A549 (cell line): Measurements from ENCODE around the gene KCNC2. TPM values are rescaled to one million over a fixed set of nuclear protein-coding genes. Genes with fewer than 3 reads are reported as not detected.

ENCODE experiments used
- ATAC-seq, 2 experiments: fragments of 200-7000 bp in 1 of 2; fragments of >200 bp in 1 of 2; cut with Nextera tagmentation in 1 of 2; cut with Tn5 transposase in 1 of 2; 3 replicates each; pipeline versions ENCODE4 v1.8.0 to v1.9.1; 2018 to 2020; ENCODE audit warnings: mild to moderate bottlenecking in 1 of 2, moderate library complexity in 1 of 2
- CTCF ChIA-PET: fragments of 300-600 bp; sonication (Branson Sonifier 250); formaldehyde crosslinking; extraction: SDS; loops from one replicate; lab custom pipeline; 2021; ENCODE audit warnings: antibody characterized with exemption, inconsistent platforms; lab: Yijun Ruan, JAX
- POLR2A ChIA-PET: fragments of 350-600 bp; formaldehyde crosslinking; extraction: SDS; loops from one replicate; lab custom pipeline; 2021; ENCODE audit warnings: antibody characterized with exemption, inconsistent platforms; lab: Yijun Ruan, JAX
- DNase-seq, 2 experiments: peaks; one replicate each; pipeline versions ENCODE4 v3.0.0 to v3.0.0-alpha.2; 2011 to 2016; ENCODE audit warnings: low read depth in 1 of 2, low spot score in 1 of 2
- FAIRE-seq: peaks from 2 replicates; lab custom pipeline; 2011; peaks lifted over from hg19 to GRCh38; lab: Jason Lieb, UNC
- H3K27ac ChIP-seq, 2 experiments: fragments of >200 bp; sonication (Bioruptor Twin); formaldehyde crosslinking; 3 replicates each; pipeline ENCODE4 v1.5.1; 2016 to 2017
- H3K4me1 ChIP-seq: fragments of >200 bp; sonication (Bioruptor Twin); formaldehyde crosslinking; 3 replicates; pipeline ENCODE4 v1.6.1; 2016
- H3K4me2 ChIP-seq: fragments of >200 bp; sonication (Bioruptor Twin); formaldehyde crosslinking; 3 replicates; pipeline ENCODE4 v1.6.1; 2016
- H3K4me3 ChIP-seq: fragments of >200 bp; sonication (Bioruptor Twin); formaldehyde crosslinking; 3 replicates; pipeline ENCODE4 v1.5.1; 2016
- H3K9me3 ChIP-seq: fragments of >200 bp; sonication (Bioruptor Twin); formaldehyde crosslinking; 3 replicates; pipeline ENCODE4 v1.6.1; 2016
- BCL3 ChIP-seq: fragments of >200 bp; sonication (Bioruptor Twin); formaldehyde crosslinking; IDR thresholded peaks from 3 replicates; pipeline ENCODE4 v1.6.1; 2016
- BHLHE40 ChIP-seq: IDR thresholded peaks from 2 replicates; pipeline ENCODE4 v1.6.1; 2012; ENCODE audit warnings: low read depth, low read length, inconsistent platforms
- CBX2 ChIP-seq: fragments of 200-600 bp; sonication (generic); IDR thresholded peaks from 2 replicates; pipeline ENCODE4 v1.6.1; 2016; ENCODE audit warnings: low read depth, mild to moderate bottlenecking, borderline replicate concordance
- CHD4 ChIP-seq: fragments of 200-600 bp; sonication (generic); IDR thresholded peaks from 2 replicates; pipeline ENCODE4 v1.6.1; 2016; ENCODE audit warnings: antibody characterized with exemption, mild to moderate bottlenecking, borderline replicate concordance
- ESRRA ChIP-seq: fragments of 150-350 bp; IDR thresholded peaks from 2 replicates; pipeline ENCODE4 v1.6.1; 2014; ENCODE audit warnings: mild to moderate bottlenecking, low read length, borderline replicate concordance
- FOXS1 ChIP-seq: fragments of 250-450 bp; sonication (Bioruptor Pico); IDR thresholded peaks from 2 replicates; pipeline ENCODE4 v1.5.0; 2020; ENCODE audit warnings: mild to moderate bottlenecking, moderate library complexity
- GATA3 ChIP-seq: IDR thresholded peaks from 2 replicates; pipeline ENCODE4 v1.6.1; 2012; ENCODE audit warnings: borderline replicate concordance
- HDAC2 ChIP-seq: fragments of 200-600 bp; sonication (generic); IDR thresholded peaks from 2 replicates; pipeline ENCODE4 v1.6.1; 2016
- HES2 ChIP-seq: fragments of >200 bp; sonication (Bioruptor Twin); formaldehyde crosslinking; IDR thresholded peaks from 2 replicates; pipeline ENCODE4 v1.6.1; 2016
- KDM5A ChIP-seq: fragments of 200-600 bp; sonication (generic); IDR thresholded peaks from 2 replicates; pipeline ENCODE4 v1.6.1; 2016; ENCODE audit warnings: antibody characterized with exemption, mild to moderate bottlenecking
- MAFK ChIP-seq: fragments of 450-650 bp; IDR thresholded peaks from 2 replicates; pipeline ENCODE4 v1.6.1; 2014; ENCODE audit not compliant: partially characterized antibody
- MAZ ChIP-seq: fragments of 150-350 bp; IDR thresholded peaks from 2 replicates; pipeline ENCODE4 v1.6.1; 2014; ENCODE audit warnings: antibody characterized with exemption, low read depth, low read length, borderline replicate concordance
- NFE2L2 ChIP-seq: fragments of 150-350 bp; conservative IDR thresholded peaks from 2 replicates; pipeline ENCODE4 v1.6.1; 2014; ENCODE audit warnings: low read length
- NPAS2 ChIP-seq: fragments of 250-450 bp; sonication (Bioruptor Pico); IDR thresholded peaks from 2 replicates; pipeline ENCODE4 v1.8.0; 2022; ENCODE audit warnings: mild to moderate bottlenecking, moderate library complexity, borderline replicate concordance
- NR3C1 ChIP-seq: fragments of >200 bp; sonication (Bioruptor Twin); formaldehyde crosslinking; IDR thresholded peaks from 3 replicates; pipeline ENCODE4 v1.6.1; 2017
- PHF8 ChIP-seq: fragments of 200-600 bp; sonication (generic); IDR thresholded peaks from 2 replicates; pipeline ENCODE4 v1.6.1; 2016; ENCODE audit warnings: low read depth, mild to moderate bottlenecking, antibody characterized with exemption, moderate library complexity, borderline replicate concordance
- RARB ChIP-seq: fragments of 250-450 bp; sonication (Bioruptor Pico); IDR thresholded peaks from 2 replicates; pipeline ENCODE4 v1.8.0; 2021; ENCODE audit warnings: mild to moderate bottlenecking, moderate library complexity
- RCOR1 ChIP-seq: fragments of 150-350 bp; IDR thresholded peaks from 2 replicates; pipeline ENCODE4 v1.6.1; 2014; ENCODE audit warnings: antibody characterized with exemption, low read length, low read depth
- REST ChIP-seq: fragments of 200-600 bp; sonication (generic); IDR thresholded peaks from 2 replicates; pipeline ENCODE4 v1.6.1; 2016; ENCODE audit warnings: antibody characterized with exemption, mild to moderate bottlenecking, moderate library complexity
- RFX5 ChIP-seq: fragments of 450-650 bp; IDR thresholded peaks from 2 replicates; pipeline ENCODE4 v1.7.1; 2014; ENCODE audit warnings: antibody characterized with exemption, mild to moderate bottlenecking, moderate library complexity
- SMC3 ChIP-seq: fragments of >200 bp; sonication (Bioruptor Twin); formaldehyde crosslinking; IDR thresholded peaks from 3 replicates; pipeline ENCODE4 v1.6.1; 2018; ENCODE audit warnings: inconsistent platforms
- SREBF2 ChIP-seq: fragments of 450-650 bp; IDR thresholded peaks from 2 replicates; pipeline ENCODE4 v1.6.1; 2014; ENCODE audit warnings: mild to moderate bottlenecking, moderate library complexity
- TFCP2L1 ChIP-seq: fragments of 250-450 bp; sonication (Bioruptor Pico); IDR thresholded peaks from 2 replicates; pipeline ENCODE4 v1.5.0; 2021; ENCODE audit warnings: mild to moderate bottlenecking
- TP53 ChIP-seq: fragments of 250-450 bp; sonication (Bioruptor Pico); IDR thresholded peaks from 2 replicates; pipeline ENCODE4 v1.5.0; 2021; ENCODE audit warnings: mild to moderate bottlenecking, moderate library complexity
- ZC3H11A ChIP-seq: fragments of 450-650 bp; IDR thresholded peaks from 2 replicates; pipeline ENCODE4 v1.6.1; 2014; ENCODE audit warnings: antibody characterized with exemption, mild to moderate bottlenecking
- ZSCAN20 ChIP-seq: fragments of 250-450 bp; sonication (Bioruptor Pico); IDR thresholded peaks from 2 replicates; pipeline ENCODE4 v1.8.0; 2022; ENCODE audit warnings: mild to moderate bottlenecking, moderate library complexity
- WGBS: methylation state at CpG from one replicate; pipeline ENCODE4 v1.1.6; 2017; ENCODE audit errors: missing lambda C conversion rate; 5-methylcytosine and 5-hydroxymethylcytosine counted together
- polyA plus RNA-seq, 4 experiments: library from polyadenylated mRNA; depleted of rRNA in 3 of 4; stranded (reverse); fragments of >200 nt; fragmentation: RNase III in 1 of 4; extraction: RNeasy Plus Mini Kit Qiagen cat#74134 plus additional on column Dnase treatment in 1 of 4; gene quantifications; 2 replicates in 3 of 4; 3 replicates in 1 of 4; pipeline ENCODE4 v1.2.3, GENCODE V29; 2011 to 2017

KCNC2 gene
- polyA plus RNA-seq, 2 of the 4 experiments (the other 2 are of a cell fraction): not detected

DNA sequence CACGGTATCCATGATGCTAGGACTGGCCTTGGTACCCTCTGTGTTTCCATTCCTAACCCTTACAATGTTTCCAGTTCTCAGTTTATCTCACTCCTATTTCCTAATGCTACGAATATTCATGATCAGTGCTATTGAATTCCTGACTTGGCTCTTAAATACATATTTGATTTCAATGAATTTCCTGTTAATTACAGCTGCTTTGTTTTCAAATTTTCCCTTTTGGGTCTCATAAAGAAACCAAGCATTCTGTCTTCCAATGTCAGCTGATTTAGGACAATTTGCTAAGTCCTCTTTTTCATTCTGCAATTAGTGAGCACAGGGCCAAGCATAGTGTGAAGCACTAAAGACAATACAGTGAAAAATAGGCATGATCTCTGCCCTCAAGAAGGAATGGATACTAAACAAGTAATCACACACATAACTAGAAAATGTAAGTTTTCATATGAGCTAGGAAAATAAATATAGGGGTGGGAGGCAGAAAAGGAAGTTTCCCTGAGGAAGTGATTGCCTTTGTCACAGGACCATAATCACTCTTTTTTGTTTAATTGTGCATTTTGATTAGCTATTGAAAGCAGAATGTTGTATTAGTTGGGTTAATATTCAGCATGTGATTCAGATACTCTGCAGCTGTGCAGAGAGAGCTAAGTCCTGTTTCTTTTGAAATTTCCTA lies 88.5 kb downstream of the KCNC2 start:
- Histone ChIP-seq H3K4me3 (no peak overlapping the region), H3K4me2 (no peak overlapping the region), H3K4me1 (no peaks in the 10 kb centered on the region), H3K9me3 (no peaks in the 10 kb centered on the region), H3K27ac (no peak overlapping the region)
- TF ChIP-seq BHLHE40 (no peak), CHD4 (no peak), HES2 (no peak)
- POLR2A ChIA-PET: no interaction called here
- DNase-seq: no peak
- FAIRE-seq: no peak
- WGBS: 15% methylated on average over 2 of the region's 2 CpGs
- CTCF ChIA-PET: interaction anchor here (1.4 kb wide), 1 partner anchor 318 kb away, joined by 3 read pairs; no protein-coding TSS in a partner anchor
- no peak for ATAC-seq

- H3K4me2 ChIP-seq: no peak overlapping the region
- TF ChIP-seq NFE2L2: no peak
- TF ChIP-seq RFX5: no peak
- TF ChIP-seq ESRRA: no peak
- TF ChIP-seq CHD4: no peak
- no peak for TF ChIP-seq FOXS1 (CRISPR knock-in tag)
- no peak for TF ChIP-seq MAZ
- TF ChIP-seq GATA3: no peak
- TF ChIP-seq NR3C1: no peak
- no peak for TF ChIP-seq PHF8
- TF ChIP-seq SREBF2: no peak
- TF ChIP-seq KDM5A: no peak
- TF ChIP-seq ZSCAN20 (CRISPR knock-in tag): no peak
- no peak for TF ChIP-seq NPAS2 (CRISPR knock-in tag)
- no peak for TF ChIP-seq RARB
- TF ChIP-seq MAFK: no peak
- no peaks in the 10 kb centered on the region for H3K4me1 ChIP-seq
- H3K27ac ChIP-seq: no peak overlapping the region
- 60% methylated on average over 1 of the region's 1 CpG for WGBS
- no peaks in the 10 kb centered on the region for H3K9me3 ChIP-seq
- DNase-seq: no peak
- POLR2A ChIA-PET: no interaction called here
- no peak for ATAC-seq
- no peak overlapping the region for H3K4me3 ChIP-seq
- CTCF ChIA-PET: interaction anchor here (1.4 kb wide), 1 partner anchor 317 kb away, joined by 3 read pairs; no protein-coding TSS in a partner anchor
- FAIRE-seq: no peak
These were observed 89.3 kb downstream of the KCNC2 start for GRCh38 chr12:75120311-75120711.

DNA sequence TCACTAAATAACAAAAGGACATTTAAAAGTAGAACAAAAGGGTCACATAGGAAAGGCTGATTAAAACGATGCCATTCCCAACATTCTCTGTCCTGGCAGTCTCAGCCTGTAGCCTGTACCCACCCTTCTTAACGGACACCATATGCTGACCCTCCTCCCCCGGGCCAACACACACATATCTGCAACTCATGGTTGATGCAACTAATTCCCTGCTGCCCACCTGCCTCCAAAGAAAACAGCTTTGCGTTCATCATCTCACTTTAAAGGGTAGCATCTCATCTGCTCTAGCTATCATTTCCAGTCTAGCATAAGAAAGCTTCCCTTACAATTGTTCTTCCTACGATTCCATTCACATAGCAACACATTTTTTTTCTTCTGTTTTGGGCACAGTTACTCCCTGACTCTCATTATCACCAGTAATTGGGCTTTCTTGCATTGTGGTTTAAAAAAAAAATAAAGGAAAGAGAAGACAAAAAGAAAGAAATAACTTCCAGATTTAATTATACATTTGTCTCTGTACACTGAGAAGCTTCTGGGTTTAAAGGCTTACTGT lies 92.9 kb downstream of the KCNC2 start:
- 29% methylated on average over 5 of the region's 5 CpGs for WGBS
- no peak for ATAC-seq
- H3K4me3 ChIP-seq: no peak overlapping the region
- CTCF ChIA-PET: no interaction called here
- FAIRE-seq: no peak
- POLR2A ChIA-PET: no interaction called here
- no peaks in the 10 kb centered on the region for H3K9me3 ChIP-seq
- no peak for TF ChIP-seq TFCP2L1 (CRISPR knock-in tag)
- TF ChIP-seq FOXS1 (CRISPR knock-in tag): no peak
- TF ChIP-seq ZC3H11A: no peak
- no peak for TF ChIP-seq CBX2
- TF ChIP-seq TP53 (CRISPR knock-in tag): no peak
- no peak for TF ChIP-seq NFE2L2
- no peak for TF ChIP-seq PHF8
- TF ChIP-seq HDAC2: no peak
- TF ChIP-seq KDM5A: no peak
- TF ChIP-seq NPAS2 (CRISPR knock-in tag): no peak
- TF ChIP-seq SMC3: no peak
- TF ChIP-seq BCL3: no peak
- no peak for TF ChIP-seq RCOR1
- no peak for TF ChIP-seq REST
- no peak for TF ChIP-seq CHD4
- no peak for DNase-seq
- no peaks in the 10 kb centered on the region for H3K4me1 ChIP-seq
- H3K4me2 ChIP-seq: no peak overlapping the region
- H3K27ac ChIP-seq: no peak overlapping the region
